Mesendoderm (in vitro differentiated cells): ENCODE data around the gene DYTN.

Source experiments
- DNase-seq: peaks from one replicate; pipeline ENCODE4 v3.0.0; 2013
- H2AK5ac ChIP-seq: 2 replicates; pipeline ENCODE4 v1.6.1; 2013; ENCODE audit warnings: low read length, inconsistent platforms
- H2BK120ac ChIP-seq: 2 replicates; pipeline ENCODE4 v1.6.1; 2013; ENCODE audit warnings: low read depth, mild to moderate bottlenecking, low read length, moderate library complexity, mixed read lengths
- H2BK15ac ChIP-seq: replicated peaks from 2 replicates; pipeline ENCODE4 v1.6.1; 2013; ENCODE audit warnings: low read depth, mild to moderate bottlenecking, moderate library complexity
- H2BK5ac ChIP-seq: 2 replicates; pipeline ENCODE4 v1.6.1; 2013; ENCODE audit warnings: low read length, inconsistent platforms
- H3K18ac ChIP-seq: 2 replicates; pipeline ENCODE4 v1.6.1; 2013; ENCODE audit warnings: mild to moderate bottlenecking, low read length, mixed read lengths
- H3K23ac ChIP-seq: one replicate; pipeline ENCODE4 v1.6.1; 2013; ENCODE audit warnings: low read length
- H3K27ac ChIP-seq: 2 replicates; pipeline ENCODE4 v1.5.1; 2013; ENCODE audit warnings: low read depth, mild to moderate bottlenecking, inconsistent platforms, low read length, moderate library complexity
- H3K27me3 ChIP-seq: 2 replicates; pipeline ENCODE4 v1.6.1; 2013; ENCODE audit warnings: low read length, control low read depth, mild to moderate bottlenecking, inconsistent platforms; ENCODE audit not compliant: insufficient read depth, poor library complexity
- H3K36me3 ChIP-seq: 2 replicates; pipeline ENCODE4 v1.6.1; 2013; ENCODE audit warnings: low read length, inconsistent platforms; ENCODE audit not compliant: control insufficient read depth, insufficient read depth
- H3K4ac ChIP-seq: one replicate; pipeline ENCODE4 v1.6.1; 2013; ENCODE audit warnings: low read depth, mild to moderate bottlenecking, low read length, moderate library complexity
- H3K4me1 ChIP-seq: 2 replicates; pipeline ENCODE4 v1.6.1; 2013; ENCODE audit warnings: low read depth, low read length, inconsistent platforms; ENCODE audit not compliant: control insufficient read depth
- H3K4me2 ChIP-seq: 2 replicates; pipeline ENCODE4 v1.6.1; 2013; ENCODE audit warnings: low read length
- H3K4me3 ChIP-seq: 2 replicates; pipeline ENCODE4 v1.5.1; 2013; ENCODE audit warnings: mild to moderate bottlenecking, low read length
- H3K56ac ChIP-seq: one replicate; pipeline ENCODE4 v1.6.1; 2013; ENCODE audit warnings: low read length
- H3K79me1 ChIP-seq: 2 replicates; pipeline ENCODE4 v1.6.1; 2013; ENCODE audit warnings: low read length, inconsistent platforms
- H3K79me2 ChIP-seq: 2 replicates; pipeline ENCODE4 v1.6.1; 2013; ENCODE audit warnings: mild to moderate bottlenecking, low read length; ENCODE audit not compliant: control insufficient read depth, insufficient read depth
- H3K9ac ChIP-seq: 2 replicates; pipeline ENCODE4 v1.6.1; 2013; ENCODE audit warnings: low read length, inconsistent platforms
- H4K5ac ChIP-seq: one replicate; pipeline ENCODE4 v1.6.1; 2013; ENCODE audit warnings: low read length
- H4K8ac ChIP-seq: one replicate; pipeline ENCODE4 v1.6.1; 2013; ENCODE audit warnings: low read depth, mild to moderate bottlenecking, control low read depth, low read length, moderate library complexity
- WGBS: extraction: QIAGEN DNeasy Blood & Tissue Kit; methylation state at CpG from one replicate; pipeline ENCODE4 v1.1.7; 2013; ENCODE audit warnings: low lambda C conversion rate, missing lambda C conversion rate; ENCODE audit not compliant: insufficient coverage; ENCODE audit errors: extremely low coverage; 5-methylcytosine and 5-hydroxymethylcytosine counted together

DYTN gene

GRCh38 chr2:206707164-206707701, 11.0 kb downstream of the DYTN start:
- Histone ChIP-seq H3K27me3 (no peaks in the 10 kb centered on the region), H2AK5ac (no peak overlapping the region), H3K36me3 (no peaks in the 10 kb centered on the region), H3K79me2 (no peaks in the 10 kb centered on the region), H3K4me3 (no peak overlapping the region), H3K4ac (no peak overlapping the region), H3K79me1 (no peaks in the 10 kb centered on the region), H2BK15ac (no peak overlapping the region), H3K23ac (no peak overlapping the region), H3K18ac (no peak overlapping the region), H4K8ac (no peak overlapping the region), H3K56ac (no peak overlapping the region), H4K5ac (no peak overlapping the region), H3K9ac (no peak overlapping the region), H2BK120ac (no peak overlapping the region), H2BK5ac (no peak overlapping the region), H3K4me1 (no peaks in the 10 kb centered on the region), H3K4me2 (no peak overlapping the region), H3K27ac (no peak overlapping the region)
- DNase-seq: no peak
- WGBS: no CpG with 5 or more reads among the region's 10 CpGs

- H2AK5ac ChIP-seq: no peak overlapping the region
- WGBS: no CpG with 5 or more reads among the region's 8 CpGs
- no peaks in the 10 kb centered on the region for H3K79me2 ChIP-seq
- no peak overlapping the region for H3K4ac ChIP-seq
- H2BK15ac ChIP-seq: no peak overlapping the region
- H3K4me2 ChIP-seq: no peak overlapping the region
- H3K18ac ChIP-seq: no peak overlapping the region
- H3K9ac ChIP-seq: no peak overlapping the region
- DNase-seq: peak; percentile 10
- H2BK5ac ChIP-seq: no peak overlapping the region
- no peak overlapping the region for H3K27ac ChIP-seq
- H3K4me1 ChIP-seq: no peaks in the 10 kb centered on the region
- no peak overlapping the region for H4K8ac ChIP-seq
- no peaks in the 10 kb centered on the region for H3K79me1 ChIP-seq
- H3K4me3 ChIP-seq: no peak overlapping the region
- H3K36me3 ChIP-seq: no peaks in the 10 kb centered on the region
- no peak overlapping the region for H3K23ac ChIP-seq
- H4K5ac ChIP-seq: no peak overlapping the region
- no peak overlapping the region for H3K56ac ChIP-seq
- H2BK120ac ChIP-seq: no peak overlapping the region
- no peaks in the 10 kb centered on the region for H3K27me3 ChIP-seq
Measured at GRCh38 chr2:206701952-206702605, 16.1 kb downstream of the DYTN start.

- Histone ChIP-seq H3K27ac (no peak overlapping the region), H3K36me3 (no peaks in the 10 kb centered on the region), H3K4me1 (no peaks in the 10 kb centered on the region), H2BK120ac (no peak overlapping the region), H4K5ac (no peak overlapping the region), H3K9ac (no peak overlapping the region), H2BK5ac (no peak overlapping the region), H3K4ac (no peak overlapping the region), H3K4me3 (no peak overlapping the region), H4K8ac (no peak overlapping the region), H3K18ac (no peak overlapping the region), H3K79me2 (no peaks in the 10 kb centered on the region), H2AK5ac (no peak overlapping the region), H3K23ac (no peak overlapping the region), H2BK15ac (no peak overlapping the region), H3K27me3 (no peaks in the 10 kb centered on the region), H3K79me1 (no peaks in the 10 kb centered on the region), H3K4me2 (no peak overlapping the region), H3K56ac (no peak overlapping the region)
- no CpG with 5 or more reads among the region's 8 CpGs for WGBS
- DNase-seq: no peak
Measured at GRCh38 chr2:206700156-206700555, 18.0 kb downstream of the DYTN start.

- no peak overlapping the region for H4K8ac ChIP-seq
- no peak overlapping the region for H2BK120ac ChIP-seq
- no peak overlapping the region for H3K27ac ChIP-seq
- no peak overlapping the region for H3K56ac ChIP-seq
- H3K79me2 ChIP-seq: no peaks in the 10 kb centered on the region
- DNase-seq: no peak
- H3K27me3 ChIP-seq: no peaks in the 10 kb centered on the region
- WGBS: no CpG with 5 or more reads among the region's 3 CpGs
- no peaks in the 10 kb centered on the region for H3K79me1 ChIP-seq
- H3K23ac ChIP-seq: no peak overlapping the region
- H3K18ac ChIP-seq: no peak overlapping the region
- no peak overlapping the region for H4K5ac ChIP-seq
- no peak overlapping the region for H2BK15ac ChIP-seq
- H3K4me1 ChIP-seq: no peaks in the 10 kb centered on the region
- H2AK5ac ChIP-seq: no peak overlapping the region
- no peak overlapping the region for H2BK5ac ChIP-seq
- H3K4ac ChIP-seq: no peak overlapping the region
- H3K4me2 ChIP-seq: no peak overlapping the region
- H3K9ac ChIP-seq: no peak overlapping the region
- H3K4me3 ChIP-seq: no peak overlapping the region
- H3K36me3 ChIP-seq: no peaks in the 10 kb centered on the region
Measured at GRCh38 chr2:206698811-206699210, 19.4 kb downstream of the DYTN start.

- H3K4me1 ChIP-seq: no peaks in the 10 kb centered on the region
- no peak overlapping the region for H2BK5ac ChIP-seq
- H3K23ac ChIP-seq: no peak overlapping the region
- no peak overlapping the region for H2BK15ac ChIP-seq
- no peak overlapping the region for H2BK120ac ChIP-seq
- H3K56ac ChIP-seq: no peak overlapping the region
- H3K79me1 ChIP-seq: no peaks in the 10 kb centered on the region
- no peak overlapping the region for H4K5ac ChIP-seq
- H3K79me2 ChIP-seq: no peaks in the 10 kb centered on the region
- H3K4ac ChIP-seq: no peak overlapping the region
- no peak overlapping the region for H3K9ac ChIP-seq
- H3K4me3 ChIP-seq: no peak overlapping the region
- no peak overlapping the region for H3K18ac ChIP-seq
- no peak overlapping the region for H3K4me2 ChIP-seq
- no peaks in the 10 kb centered on the region for H3K27me3 ChIP-seq
- no peak for DNase-seq
- H3K27ac ChIP-seq: no peak overlapping the region
- no peak overlapping the region for H2AK5ac ChIP-seq
- H4K8ac ChIP-seq: no peak overlapping the region
- no peaks in the 10 kb centered on the region for H3K36me3 ChIP-seq
Measured at GRCh38 chr2:206696910-206697309, 21.3 kb downstream of the DYTN start.
